Measurements from ENCODE around the gene PRAC1.

- TF ChIP-seq, protein P1, sequence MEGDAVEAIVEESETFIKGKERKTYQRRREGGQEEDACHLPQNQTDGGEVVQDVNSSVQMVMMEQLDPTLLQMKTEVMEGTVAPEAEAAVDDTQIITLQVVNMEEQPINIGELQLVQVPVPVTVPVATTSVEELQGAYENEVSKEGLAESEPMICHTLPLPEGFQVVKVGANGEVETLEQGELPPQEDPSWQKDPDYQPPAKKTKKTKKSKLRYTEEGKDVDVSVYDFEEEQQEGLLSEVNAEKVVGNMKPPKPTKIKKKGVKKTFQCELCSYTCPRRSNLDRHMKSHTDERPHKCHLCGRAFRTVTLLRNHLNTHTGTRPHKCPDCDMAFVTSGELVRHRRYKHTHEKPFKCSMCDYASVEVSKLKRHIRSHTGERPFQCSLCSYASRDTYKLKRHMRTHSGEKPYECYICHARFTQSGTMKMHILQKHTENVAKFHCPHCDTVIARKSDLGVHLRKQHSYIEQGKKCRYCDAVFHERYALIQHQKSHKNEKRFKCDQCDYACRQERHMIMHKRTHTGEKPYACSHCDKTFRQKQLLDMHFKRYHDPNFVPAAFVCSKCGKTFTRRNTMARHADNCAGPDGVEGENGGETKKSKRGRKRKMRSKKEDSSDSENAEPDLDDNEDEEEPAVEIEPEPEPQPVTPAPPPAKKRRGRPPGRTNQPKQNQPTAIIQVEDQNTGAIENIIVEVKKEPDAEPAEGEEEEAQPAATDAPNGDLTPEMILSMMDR (IDR thresholded peaks at IDR 0.05; ENCODE audit: low read depth, low read length): no peak
- no peak for TF ChIP-seq EZH2phosphoT487 (IDR thresholded peaks at IDR 0.05; ENCODE audit: low read depth)
These were observed 4.0 kb upstream of the PRAC1 start for GRCh38 chr17:48726114-48726915.
